WTC11 (cell line): ENCODE results near the gene PGBD1. TPM values are rescaled to one million over a fixed set of nuclear protein-coding genes. Genes with fewer than 3 reads are reported as not detected.

ENCODE experiments used
- ATAC-seq: fragments of 200-7000 bp; cut with Tn5 transposase; 2 replicates; pipeline ENCODE4 v1.10.0; 2021; ENCODE audit warnings: mild to moderate bottlenecking, moderate library complexity
- CTCF ChIA-PET: fragments of 300-600 bp; sonication (Branson Sonifier 250); formaldehyde crosslinking; loops from one replicate; lab custom pipeline; 2021; ENCODE audit warnings: antibody characterized with exemption; lab: Charles Lee
- POLR2A ChIA-PET: fragments of 350-600 bp; sonication (Branson Sonifier 250); formaldehyde crosslinking; loops from one replicate; lab custom pipeline; 2021; ENCODE audit warnings: antibody characterized with exemption; lab: Charles Lee
- DNase-seq: peaks from one replicate; pipeline ENCODE4 v3.0.0; 2021; ENCODE audit warnings: low spot score
- H3K27ac Mint-ChIP-seq: 2 replicates; pipeline ENCODE4 v1.8.0; 2021; ENCODE audit warnings: mixed read lengths
- H3K27me3 Mint-ChIP-seq: 2 replicates; pipeline ENCODE4 v1.8.0; 2021; ENCODE audit warnings: low read depth, mild to moderate bottlenecking, moderate library complexity, mixed read lengths
- H3K36me3 Mint-ChIP-seq: 2 replicates; pipeline ENCODE4 v1.8.0; 2021; ENCODE audit warnings: mixed read lengths
- H3K4me1 Mint-ChIP-seq: 2 replicates; pipeline ENCODE4 v1.8.0; 2022; ENCODE audit warnings: mixed read lengths
- H3K4me3 Mint-ChIP-seq: 2 replicates; pipeline ENCODE4 v1.8.0; 2021; ENCODE audit warnings: mild to moderate bottlenecking, moderate library complexity, mixed read lengths
- H3K9me3 Mint-ChIP-seq: 2 replicates; pipeline ENCODE4 v1.8.0; 2021; ENCODE audit warnings: mixed read lengths
- ATF1 ChIP-seq: sonication (generic); formaldehyde crosslinking; IDR thresholded peaks from 2 replicates; pipeline ENCODE4 v1.8.1; 2023; ENCODE audit warnings: mild to moderate bottlenecking, moderate library complexity, missing genetic modification reagents
- CREM ChIP-seq: sonication (generic); formaldehyde crosslinking; IDR thresholded peaks from 2 replicates; pipeline ENCODE4 v1.8.1; 2022; ENCODE audit warnings: mild to moderate bottlenecking, missing genetic modification reagents, moderate library complexity
- EMX1 ChIP-seq: fragments of 250-450 bp; sonication (Bioruptor Pico); IDR thresholded peaks from 2 replicates; pipeline ENCODE4 v1.8.0; 2021; ENCODE audit warnings: mild to moderate bottlenecking
- ETV6 ChIP-seq: sonication (generic); formaldehyde crosslinking; IDR thresholded peaks from 2 replicates; pipeline ENCODE4 v1.8.1; 2022; ENCODE audit warnings: mild to moderate bottlenecking, missing genetic modification reagents
- MYBL2 ChIP-seq: sonication (generic); formaldehyde crosslinking; IDR thresholded peaks from 2 replicates; pipeline ENCODE4 v1.8.1; 2023; ENCODE audit warnings: mild to moderate bottlenecking, moderate library complexity, missing genetic modification reagents
- NFATC4 ChIP-seq: fragments of 250-450 bp; sonication (Bioruptor Pico); IDR thresholded peaks from 2 replicates; pipeline ENCODE4 v1.9.0; 2021; ENCODE audit warnings: mild to moderate bottlenecking
- NFE2L1 ChIP-seq: sonication (generic); formaldehyde crosslinking; IDR thresholded peaks from 2 replicates; pipeline ENCODE4 v1.8.1; 2023; ENCODE audit warnings: missing genetic modification reagents
- NFYB ChIP-seq: sonication (generic); formaldehyde crosslinking; conservative IDR thresholded peaks from 2 replicates; pipeline ENCODE4 v1.8.0; 2022; ENCODE audit warnings: low read depth, missing genetic modification reagents
- SMAD3 ChIP-seq: sonication (generic); formaldehyde crosslinking; IDR thresholded peaks from 2 replicates; pipeline ENCODE4 v1.8.0; 2022; ENCODE audit warnings: missing genetic modification reagents, mild to moderate bottlenecking, borderline replicate concordance
- SMAD4 ChIP-seq: sonication (generic); formaldehyde crosslinking; IDR thresholded peaks from 2 replicates; pipeline ENCODE4 v1.8.0; 2022; ENCODE audit warnings: mild to moderate bottlenecking, missing genetic modification reagents
- SOX15 ChIP-seq: fragments of 250-450 bp; sonication (Bioruptor Pico); IDR thresholded peaks from 2 replicates; pipeline ENCODE4 v1.9.0; 2021; ENCODE audit warnings: mild to moderate bottlenecking
- TCF7 ChIP-seq: sonication (generic); formaldehyde crosslinking; IDR thresholded peaks from 2 replicates; pipeline ENCODE4 v1.8.0; 2022; ENCODE audit warnings: mild to moderate bottlenecking, low read depth, missing genetic modification reagents, moderate library complexity
- TP53 ChIP-seq: sonication (generic); formaldehyde crosslinking; IDR thresholded peaks from 2 replicates; pipeline ENCODE4 v1.8.1; 2023; ENCODE audit warnings: mild to moderate bottlenecking, missing genetic modification reagents
- ZNF138 ChIP-seq: sonication (generic); formaldehyde crosslinking; conservative IDR thresholded peaks from 2 replicates; pipeline ENCODE4 v1.8.1; 2022; ENCODE audit warnings: mild to moderate bottlenecking, moderate library complexity, missing genetic modification reagents
- ZNF416 ChIP-seq: fragments of 250-450 bp; sonication (Bioruptor Pico); IDR thresholded peaks from 2 replicates; pipeline ENCODE4 v1.9.0; 2021; ENCODE audit warnings: mild to moderate bottlenecking, inconsistent platforms
- ZNF423 ChIP-seq: fragments of 250-450 bp; sonication (Bioruptor Pico); IDR thresholded peaks from 2 replicates; pipeline ENCODE4 v2.1.2; 2022; ENCODE audit warnings: mild to moderate bottlenecking, moderate library complexity
- ZNF671 ChIP-seq: fragments of 250-450 bp; sonication (Bioruptor Pico); IDR thresholded peaks from 2 replicates; pipeline ENCODE4 v1.8.0; 2021; ENCODE audit warnings: mild to moderate bottlenecking
- total RNA-seq: library from RNA; stranded (reverse); gene quantifications from 3 replicates; pipeline ENCODE4 v1.2.3, GENCODE V29; 2021
- TF ChIP-seq, protein P1 (sequence below): sonication (generic); formaldehyde crosslinking; IDR thresholded peaks from 2 replicates; pipeline ENCODE4 v1.8.1; 2023; ENCODE audit warnings: mild to moderate bottlenecking, missing genetic modification reagents, borderline replicate concordance
- TF ChIP-seq, protein P2 (sequence below): fragments of 200-600 bp; IDR thresholded peaks from 2 replicates; pipeline ENCODE4 v1.8.0; 2022; ENCODE audit warnings: antibody characterized with exemption
- TF ChIP-seq, protein P3 (sequence below): sonication (generic); formaldehyde crosslinking; IDR thresholded peaks from 2 replicates; pipeline ENCODE4 v1.8.1; 2022; ENCODE audit warnings: low read depth, missing genetic modification reagents, borderline replicate concordance
- TF ChIP-seq, protein P4 (sequence below): fragments of 250-450 bp; sonication (Bioruptor Pico); IDR thresholded peaks from 2 replicates; pipeline ENCODE4 v1.9.0; 2021; ENCODE audit warnings: mild to moderate bottlenecking
- TF ChIP-seq, protein P5 (sequence below): sonication (generic); formaldehyde crosslinking; IDR thresholded peaks from 2 replicates; pipeline ENCODE4 v1.8.0; 2022; ENCODE audit warnings: mild to moderate bottlenecking, missing genetic modification reagents

The PGBD1 gene
- total RNA-seq, 1 experiment from 2014 or later = 6.9 TPM

DNA sequence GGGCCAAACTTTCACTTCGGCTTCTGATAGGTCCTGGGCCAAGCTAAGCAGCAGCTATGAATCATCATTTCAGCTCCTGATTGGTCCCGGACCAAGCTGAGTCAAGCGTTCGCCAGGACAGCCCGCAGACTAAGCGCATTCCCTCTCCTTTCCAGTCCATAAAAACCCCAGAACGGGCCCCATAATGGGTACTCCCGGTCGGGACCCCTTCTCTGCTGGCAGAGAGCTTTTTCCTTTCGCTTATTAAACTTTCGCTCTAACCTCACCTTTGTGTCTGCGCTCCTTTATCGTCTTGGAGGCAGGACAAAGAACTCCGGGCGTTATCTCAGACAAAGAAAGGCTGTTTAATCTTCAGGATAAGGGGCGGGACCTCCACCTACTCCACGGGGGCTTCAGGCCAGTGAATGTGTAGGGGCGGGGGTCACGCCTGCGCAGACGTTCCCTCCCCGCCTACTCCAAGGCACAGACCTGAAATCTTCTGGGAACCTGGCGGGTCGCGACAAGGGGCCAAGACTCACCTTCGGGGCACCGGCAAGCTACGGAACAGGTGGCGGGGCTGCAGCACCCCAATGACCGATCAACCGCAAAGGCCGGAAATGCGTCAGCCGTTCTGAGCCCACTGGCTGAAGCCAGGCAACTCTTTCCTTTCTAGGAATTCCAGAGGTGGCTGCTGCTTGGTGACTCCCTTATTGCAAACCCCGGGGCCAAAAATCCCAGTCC is 54.4 kb downstream of the PGBD1 start, which contains the start of gene ZSCAN31 (continued):
- TF ChIP-seq, protein P1, sequence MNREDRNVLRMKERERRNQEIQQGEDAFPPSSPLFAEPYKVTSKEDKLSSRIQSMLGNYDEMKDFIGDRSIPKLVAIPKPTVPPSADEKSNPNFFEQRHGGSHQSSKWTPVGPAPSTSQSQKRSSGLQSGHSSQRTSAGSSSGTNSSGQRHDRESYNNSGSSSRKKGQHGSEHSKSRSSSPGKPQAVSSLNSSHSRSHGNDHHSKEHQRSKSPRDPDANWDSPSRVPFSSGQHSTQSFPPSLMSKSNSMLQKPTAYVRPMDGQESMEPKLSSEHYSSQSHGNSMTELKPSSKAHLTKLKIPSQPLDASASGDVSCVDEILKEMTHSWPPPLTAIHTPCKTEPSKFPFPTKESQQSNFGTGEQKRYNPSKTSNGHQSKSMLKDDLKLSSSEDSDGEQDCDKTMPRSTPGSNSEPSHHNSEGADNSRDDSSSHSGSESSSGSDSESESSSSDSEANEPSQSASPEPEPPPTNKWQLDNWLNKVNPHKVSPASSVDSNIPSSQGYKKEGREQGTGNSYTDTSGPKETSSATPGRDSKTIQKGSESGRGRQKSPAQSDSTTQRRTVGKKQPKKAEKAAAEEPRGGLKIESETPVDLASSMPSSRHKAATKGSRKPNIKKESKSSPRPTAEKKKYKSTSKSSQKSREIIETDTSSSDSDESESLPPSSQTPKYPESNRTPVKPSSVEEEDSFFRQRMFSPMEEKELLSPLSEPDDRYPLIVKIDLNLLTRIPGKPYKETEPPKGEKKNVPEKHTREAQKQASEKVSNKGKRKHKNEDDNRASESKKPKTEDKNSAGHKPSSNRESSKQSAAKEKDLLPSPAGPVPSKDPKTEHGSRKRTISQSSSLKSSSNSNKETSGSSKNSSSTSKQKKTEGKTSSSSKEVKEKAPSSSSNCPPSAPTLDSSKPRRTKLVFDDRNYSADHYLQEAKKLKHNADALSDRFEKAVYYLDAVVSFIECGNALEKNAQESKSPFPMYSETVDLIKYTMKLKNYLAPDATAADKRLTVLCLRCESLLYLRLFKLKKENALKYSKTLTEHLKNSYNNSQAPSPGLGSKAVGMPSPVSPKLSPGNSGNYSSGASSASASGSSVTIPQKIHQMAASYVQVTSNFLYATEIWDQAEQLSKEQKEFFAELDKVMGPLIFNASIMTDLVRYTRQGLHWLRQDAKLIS (CRISPR knock-in tag) = no peak
- no peak for TF ChIP-seq TCF7 (CRISPR knock-in tag)
- 0 out of 2 replicates have a peak, but pooled peaks have one; percentile 67 for TF ChIP-seq NFATC4 (CRISPR knock-in tag)
- TF ChIP-seq, protein P2, sequence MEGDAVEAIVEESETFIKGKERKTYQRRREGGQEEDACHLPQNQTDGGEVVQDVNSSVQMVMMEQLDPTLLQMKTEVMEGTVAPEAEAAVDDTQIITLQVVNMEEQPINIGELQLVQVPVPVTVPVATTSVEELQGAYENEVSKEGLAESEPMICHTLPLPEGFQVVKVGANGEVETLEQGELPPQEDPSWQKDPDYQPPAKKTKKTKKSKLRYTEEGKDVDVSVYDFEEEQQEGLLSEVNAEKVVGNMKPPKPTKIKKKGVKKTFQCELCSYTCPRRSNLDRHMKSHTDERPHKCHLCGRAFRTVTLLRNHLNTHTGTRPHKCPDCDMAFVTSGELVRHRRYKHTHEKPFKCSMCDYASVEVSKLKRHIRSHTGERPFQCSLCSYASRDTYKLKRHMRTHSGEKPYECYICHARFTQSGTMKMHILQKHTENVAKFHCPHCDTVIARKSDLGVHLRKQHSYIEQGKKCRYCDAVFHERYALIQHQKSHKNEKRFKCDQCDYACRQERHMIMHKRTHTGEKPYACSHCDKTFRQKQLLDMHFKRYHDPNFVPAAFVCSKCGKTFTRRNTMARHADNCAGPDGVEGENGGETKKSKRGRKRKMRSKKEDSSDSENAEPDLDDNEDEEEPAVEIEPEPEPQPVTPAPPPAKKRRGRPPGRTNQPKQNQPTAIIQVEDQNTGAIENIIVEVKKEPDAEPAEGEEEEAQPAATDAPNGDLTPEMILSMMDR = no peak
- TF ChIP-seq ETV6 = no peak
- no peak for TF ChIP-seq SMAD3 (CRISPR knock-in tag)
- TF ChIP-seq EMX1 (CRISPR knock-in tag) = 0 out of 2 replicates have a peak, but pooled peaks have one; percentile 44
- TF ChIP-seq CREM (CRISPR knock-in tag) = peak; percentile 36; the same call in 1 of the 2 replicates
- 0 out of 2 replicates have a peak, but pooled peaks have one; percentile 64 for TF ChIP-seq NFE2L1 (CRISPR knock-in tag)
- TF ChIP-seq, protein P3, sequence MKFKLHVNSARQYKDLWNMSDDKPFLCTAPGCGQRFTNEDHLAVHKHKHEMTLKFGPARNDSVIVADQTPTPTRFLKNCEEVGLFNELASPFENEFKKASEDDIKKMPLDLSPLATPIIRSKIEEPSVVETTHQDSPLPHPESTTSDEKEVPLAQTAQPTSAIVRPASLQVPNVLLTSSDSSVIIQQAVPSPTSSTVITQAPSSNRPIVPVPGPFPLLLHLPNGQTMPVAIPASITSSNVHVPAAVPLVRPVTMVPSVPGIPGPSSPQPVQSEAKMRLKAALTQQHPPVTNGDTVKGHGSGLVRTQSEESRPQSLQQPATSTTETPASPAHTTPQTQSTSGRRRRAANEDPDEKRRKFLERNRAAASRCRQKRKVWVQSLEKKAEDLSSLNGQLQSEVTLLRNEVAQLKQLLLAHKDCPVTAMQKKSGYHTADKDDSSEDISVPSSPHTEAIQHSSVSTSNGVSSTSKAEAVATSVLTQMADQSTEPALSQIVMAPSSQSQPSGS (CRISPR knock-in tag) = no peak
- TF ChIP-seq ZNF423 (CRISPR knock-in tag) = peak; percentile 43; the same call in 1 of the 2 replicates
- peak; percentile 66; the same call in 1 of the 2 replicates for TF ChIP-seq NFYB
- TF ChIP-seq ZNF416 = no peak
- TF ChIP-seq TP53 (CRISPR knock-in tag) = no peak
- no peak for TF ChIP-seq SOX15 (CRISPR knock-in tag)

DNA sequence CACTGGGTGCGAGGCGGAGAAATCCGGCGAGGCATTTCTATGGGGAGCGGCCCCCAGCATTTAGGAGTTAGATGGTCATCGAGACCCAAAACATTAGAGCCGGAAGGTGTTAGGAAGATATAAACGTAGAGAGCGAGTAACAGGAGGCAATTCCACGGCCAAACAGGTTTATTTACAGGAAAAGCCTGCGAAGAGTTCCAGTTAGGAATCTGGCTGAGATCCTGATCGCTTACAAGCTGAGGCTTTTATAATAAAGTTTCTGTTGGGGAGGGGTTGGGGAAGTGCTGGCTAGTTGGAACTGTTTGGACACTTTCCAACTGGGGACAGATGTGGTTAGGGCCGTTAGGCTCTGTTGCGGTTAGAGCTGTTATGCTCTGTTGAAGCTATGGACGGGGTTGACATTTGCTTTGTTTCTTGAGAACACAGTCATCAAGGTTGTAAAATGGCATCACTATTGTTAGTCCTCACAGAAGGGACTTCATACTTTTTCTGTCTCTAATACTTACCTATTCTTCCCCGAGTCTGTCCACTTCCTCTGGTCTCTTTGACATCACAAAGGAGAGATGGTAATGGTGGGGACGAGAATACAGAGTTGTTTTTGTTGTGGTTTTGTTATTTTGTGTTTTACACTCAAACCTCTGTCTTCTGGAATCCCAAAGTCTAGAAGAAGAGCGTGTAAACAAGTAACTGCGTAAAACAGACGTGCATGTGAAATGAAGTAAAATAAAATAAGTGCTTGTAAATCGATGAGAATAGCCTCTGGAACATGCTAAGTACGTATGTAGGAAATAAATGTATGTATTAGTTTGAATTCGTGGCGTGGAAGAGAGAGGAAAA is 55.1 kb downstream of the PGBD1 start:
- H3K27me3 Mint-ChIP-seq = peaks cover 18% of the 10 kb centered on the region
- no peaks in the 10 kb centered on the region for H3K36me3 Mint-ChIP-seq
- ChIA-PET CTCF (interaction anchor here (1.5 to 3.4 kb wide), 3 partner anchors 19 to 232 kb away, joined by 4 to 35 read pairs (median 7); no protein-coding TSS in a partner anchor), POLR2A (interaction anchor here (1.4 to 2.9 kb wide), 11 partner anchors 10 to 529 kb away, joined by 4 to 35 read pairs (median 12); partner anchors contain the start of genes ZKSCAN3, ZKSCAN8 and ZSCAN26)
- H3K4me1 Mint-ChIP-seq = peaks cover 9% of the 10 kb centered on the region
- DNase-seq (no peak), ATAC-seq (no peak)
- no peak overlapping the region for H3K4me3 Mint-ChIP-seq
- peaks cover 10% of the 10 kb centered on the region for H3K9me3 Mint-ChIP-seq
- H3K27ac Mint-ChIP-seq = no peak overlapping the region
- TF ChIP-seq SMAD4 (CRISPR knock-in tag) (no peak), MYBL2 (CRISPR knock-in tag) (no peak), ZNF138 (no peak), NFE2L1 (CRISPR knock-in tag) (no peak), NFYB (no peak), ETV6 (no peak), ZNF416 (no peak), ZNF671 (CRISPR knock-in tag) (0 out of 2 replicates have a peak, but pooled peaks have one; percentile 44), ZNF423 (CRISPR knock-in tag) (no peak), ATF1 (CRISPR knock-in tag) (no peak)
- TF ChIP-seq, protein P3 (CRISPR knock-in tag) = no peak
- TF ChIP-seq, protein P4, sequence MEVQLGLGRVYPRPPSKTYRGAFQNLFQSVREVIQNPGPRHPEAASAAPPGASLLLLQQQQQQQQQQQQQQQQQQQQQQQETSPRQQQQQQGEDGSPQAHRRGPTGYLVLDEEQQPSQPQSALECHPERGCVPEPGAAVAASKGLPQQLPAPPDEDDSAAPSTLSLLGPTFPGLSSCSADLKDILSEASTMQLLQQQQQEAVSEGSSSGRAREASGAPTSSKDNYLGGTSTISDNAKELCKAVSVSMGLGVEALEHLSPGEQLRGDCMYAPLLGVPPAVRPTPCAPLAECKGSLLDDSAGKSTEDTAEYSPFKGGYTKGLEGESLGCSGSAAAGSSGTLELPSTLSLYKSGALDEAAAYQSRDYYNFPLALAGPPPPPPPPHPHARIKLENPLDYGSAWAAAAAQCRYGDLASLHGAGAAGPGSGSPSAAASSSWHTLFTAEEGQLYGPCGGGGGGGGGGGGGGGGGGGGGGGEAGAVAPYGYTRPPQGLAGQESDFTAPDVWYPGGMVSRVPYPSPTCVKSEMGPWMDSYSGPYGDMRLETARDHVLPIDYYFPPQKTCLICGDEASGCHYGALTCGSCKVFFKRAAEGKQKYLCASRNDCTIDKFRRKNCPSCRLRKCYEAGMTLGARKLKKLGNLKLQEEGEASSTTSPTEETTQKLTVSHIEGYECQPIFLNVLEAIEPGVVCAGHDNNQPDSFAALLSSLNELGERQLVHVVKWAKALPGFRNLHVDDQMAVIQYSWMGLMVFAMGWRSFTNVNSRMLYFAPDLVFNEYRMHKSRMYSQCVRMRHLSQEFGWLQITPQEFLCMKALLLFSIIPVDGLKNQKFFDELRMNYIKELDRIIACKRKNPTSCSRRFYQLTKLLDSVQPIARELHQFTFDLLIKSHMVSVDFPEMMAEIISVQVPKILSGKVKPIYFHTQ (CRISPR knock-in tag) = 0 out of 2 replicates have a peak, but pooled peaks have one; percentile 54
- TF ChIP-seq, protein P5, sequence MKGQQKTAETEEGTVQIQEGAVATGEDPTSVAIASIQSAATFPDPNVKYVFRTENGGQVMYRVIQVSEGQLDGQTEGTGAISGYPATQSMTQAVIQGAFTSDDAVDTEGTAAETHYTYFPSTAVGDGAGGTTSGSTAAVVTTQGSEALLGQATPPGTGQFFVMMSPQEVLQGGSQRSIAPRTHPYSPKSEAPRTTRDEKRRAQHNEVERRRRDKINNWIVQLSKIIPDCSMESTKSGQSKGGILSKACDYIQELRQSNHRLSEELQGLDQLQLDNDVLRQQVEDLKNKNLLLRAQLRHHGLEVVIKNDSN (CRISPR knock-in tag) = no peak
